HepG2 (cell line): ENCODE data around the gene TEX19. TPM values are rescaled to one million over a fixed set of nuclear protein-coding genes. Genes with fewer than 3 reads are reported as not detected.
A peak's percentile ranks its signal among the peaks of the same experiment; 100 is the strongest.

Source experiments
- ATF5 ChIP-seq: sonication (generic); formaldehyde crosslinking; IDR thresholded peaks from 2 replicates; pipeline ENCODE4 v1.4.0; 2020; ENCODE audit warnings: mild to moderate bottlenecking, low read depth, missing genetic modification reagents
- DRAP1 ChIP-seq: IDR thresholded peaks from 2 replicates; pipeline ENCODE4 v1.6.1; 2016; ENCODE audit warnings: missing genetic modification reagents, missing compliant biosample characterization
- FOSL2 ChIP-seq: sonication (generic); formaldehyde crosslinking; IDR thresholded peaks from 2 replicates; pipeline ENCODE4 v1.4.0; 2020; ENCODE audit warnings: missing genetic modification reagents
- HMGXB3 ChIP-seq: sonication (generic); formaldehyde crosslinking; IDR thresholded peaks from 2 replicates; pipeline ENCODE4 v1.4.0; 2020; ENCODE audit warnings: missing genetic modification reagents, borderline replicate concordance
- ISL2 ChIP-seq: sonication (generic); formaldehyde crosslinking; IDR thresholded peaks from 2 replicates; pipeline ENCODE4 v1.5.0; 2020; ENCODE audit warnings: missing genetic modification reagents
- KLF15 ChIP-seq: sonication (generic); formaldehyde crosslinking; IDR thresholded peaks from 2 replicates; pipeline ENCODE4 v1.8.1; 2023; ENCODE audit warnings: borderline replicate concordance, mild to moderate bottlenecking, inconsistent platforms, missing genetic modification reagents, mixed read lengths
- MEF2D ChIP-seq: sonication (generic); formaldehyde crosslinking; IDR thresholded peaks from 2 replicates; pipeline ENCODE4 v1.5.1; 2020; ENCODE audit warnings: mild to moderate bottlenecking, missing genetic modification reagents
- NR2F2 ChIP-seq: IDR thresholded peaks from 2 replicates; pipeline ENCODE4 v1.6.1; 2012; ENCODE audit warnings: low read depth, inconsistent platforms, borderline replicate concordance
- PCBP1 ChIP-seq: fragments of 200-400 bp; formaldehyde crosslinking; IDR thresholded peaks from 2 replicates; pipeline ENCODE4 v1.6.1; 2017; ENCODE audit warnings: mild to moderate bottlenecking, low read depth, low read length, borderline replicate concordance
- POGZ ChIP-seq: sonication (generic); formaldehyde crosslinking; IDR thresholded peaks from 2 replicates; pipeline ENCODE4 v1.4.0; 2020; ENCODE audit warnings: mild to moderate bottlenecking, missing genetic modification reagents
- PREB ChIP-seq: sonication (generic); formaldehyde crosslinking; IDR thresholded peaks from 2 replicates; pipeline ENCODE4 v1.4.0; 2020; ENCODE audit warnings: missing genetic modification reagents
- SMARCE1 ChIP-seq: fragments of 450-650 bp; IDR thresholded peaks from 2 replicates; pipeline ENCODE4 v1.6.1; 2017; ENCODE audit warnings: borderline replicate concordance
- TFAP4 ChIP-seq: sonication (generic); IDR thresholded peaks from 2 replicates; pipeline ENCODE4 v1.6.1; 2016; ENCODE audit warnings: low read depth, borderline replicate concordance
- TMF1 ChIP-seq: sonication (generic); formaldehyde crosslinking; IDR thresholded peaks from 2 replicates; pipeline ENCODE4 v1.8.1; 2022; ENCODE audit warnings: low read depth, missing genetic modification reagents
- TOPORS ChIP-seq: sonication (generic); formaldehyde crosslinking; IDR thresholded peaks from 2 replicates; pipeline ENCODE4 v1.8.0; 2023; ENCODE audit warnings: mild to moderate bottlenecking, missing genetic modification reagents
- TRIM24 ChIP-seq: sonication (generic); formaldehyde crosslinking; IDR thresholded peaks from 2 replicates; pipeline ENCODE4 v1.8.0; 2022; ENCODE audit warnings: mild to moderate bottlenecking, missing genetic modification reagents
- ZNF30 ChIP-seq: sonication (generic); formaldehyde crosslinking; IDR thresholded peaks from 2 replicates; pipeline ENCODE4 v1.5.0; 2020; ENCODE audit warnings: mild to moderate bottlenecking, missing genetic modification reagents
- ZNF550 ChIP-seq: sonication (generic); formaldehyde crosslinking; IDR thresholded peaks from 2 replicates; pipeline ENCODE4 v1.4.0; 2020; ENCODE audit warnings: mild to moderate bottlenecking, missing genetic modification reagents, borderline replicate concordance
- ZNF580 ChIP-seq: IDR thresholded peaks from 2 replicates; pipeline ENCODE4 v1.6.1; 2016; ENCODE audit warnings: low read depth, borderline replicate concordance
- ZNF629 ChIP-seq: sonication (generic); formaldehyde crosslinking; conservative IDR thresholded peaks from 2 replicates; pipeline ENCODE4 v1.5.0; 2020; ENCODE audit warnings: missing genetic modification reagents
- ZNF709 ChIP-seq: sonication (generic); formaldehyde crosslinking; IDR thresholded peaks from 2 replicates; pipeline ENCODE4 v1.5.0; 2020; ENCODE audit warnings: mild to moderate bottlenecking, missing genetic modification reagents
- ZNF790 ChIP-seq: sonication (generic); formaldehyde crosslinking; IDR thresholded peaks from 2 replicates; pipeline ENCODE4 v1.8.0; 2022; ENCODE audit warnings: missing genetic modification reagents, mild to moderate bottlenecking, borderline replicate concordance
- ZSCAN20 ChIP-seq: sonication (generic); formaldehyde crosslinking; IDR thresholded peaks from 2 replicates; pipeline ENCODE4 v1.4.0; 2020; ENCODE audit warnings: missing genetic modification reagents, mild to moderate bottlenecking, borderline replicate concordance
- polyA plus RNA-seq, 8 experiments: library from polyadenylated mRNA; depleted of rRNA in 3 of 8; stranded (reverse) in 7 of 8; unstranded in 1 of 8; fragments of >200 nt; fragmentation: Illumina TruSeq in 4 of 8; extraction: Trizol in 4 of 8; gene quantifications; 2 replicates each; pipeline versions ENCODE4 v1.2.1 to v1.2.3, GENCODE V29; 2011 to 2016; ENCODE audit warnings: low read depth in 4 of 8, missing spikeins in 1 of 8, mixed read lengths in 1 of 8; ENCODE audit not compliant: insufficient read depth in 1 of 8
- total RNA-seq, 5 experiments: library from RNA; depleted of rRNA; stranded (reverse); fragments of >200 nt; fragmentation: Illumina TruSeq; extraction: Trizol; gene quantifications; 2 replicates each; pipeline ENCODE4 v1.2.3, GENCODE V29; 2016; ENCODE audit warnings: low read depth in 1 of 5

TEX19 gene
- total and polyA plus RNA-seq, 2 of the 13 experiments (the other 11 are each of a cell fraction or from before 2014, with no cell fraction given): 1.3 to 6.0 TPM

- no peak for TF ChIP-seq ZNF550 (CRISPR knock-in tag)
- TF ChIP-seq TOPORS (CRISPR knock-in tag): peak; percentile 59; the same call in 1 of the 2 replicates
- TF ChIP-seq TRIM24 (CRISPR knock-in tag): no peak
- no peak for TF ChIP-seq PREB (CRISPR knock-in tag)
- TF ChIP-seq FOSL2 (CRISPR knock-in tag): peak; percentile 56; the same call in 1 of the 2 replicates
- no peak for TF ChIP-seq POGZ (CRISPR knock-in tag)
- TF ChIP-seq MEF2D (CRISPR knock-in tag): peak; percentile 69; the same call in 1 of the 2 replicates
- 0 out of 2 replicates have a peak, but pooled peaks have one; percentile 22 for TF ChIP-seq ISL2
- TF ChIP-seq ZNF30: no peak
- TF ChIP-seq KLF15 (CRISPR knock-in tag): no peak
- no peak for TF ChIP-seq PCBP1
- no peak for TF ChIP-seq ZNF580 (CRISPR knock-in tag)
- peak; percentile 82; the same call in 1 of the 2 replicates for TF ChIP-seq TFAP4
- TF ChIP-seq DRAP1 (CRISPR knock-in tag): no peak
- no peak for TF ChIP-seq ZNF790
- peak; percentile 69; the same call in 1 of the 2 replicates for TF ChIP-seq HMGXB3
- no peak for TF ChIP-seq ATF5
- no peak for TF ChIP-seq TMF1
- TF ChIP-seq ZNF709 (CRISPR knock-in tag): no peak
- TF ChIP-seq SMARCE1: no peak
- TF ChIP-seq ZNF629 (CRISPR knock-in tag): no peak
- no peak for TF ChIP-seq NR2F2
- TF ChIP-seq ZSCAN20 (CRISPR knock-in tag): no peak
Measured at GRCh38 chr17:82388223-82388921, 29.3 kb downstream of the TEX19 start (continued).
